Measurements from ENCODE around the gene NADK. TPM values are rescaled to one million over a fixed set of nuclear protein-coding genes. Genes with fewer than 3 reads are reported as not detected.
A peak's percentile ranks its signal among the peaks of the same experiment; 100 is the strongest.

Gene NADK
- total and polyA plus RNA-seq, 2 donors = 28.0 to 57.9 TPM

GRCh38 chr1:1764876-1765470 is 13.3 kb downstream of the NADK start:
- Histone ChIP-seq H3K4me3 (ENCODE audit: low read depth, low read length) (no peak overlapping the region), H3K36me3 (ENCODE audit: insufficient read depth) (no peaks in the 10 kb centered on the region), H3K4me1 (ENCODE audit: insufficient read depth) (no peaks in the 10 kb centered on the region), H3K27ac (ENCODE audit: low read depth) (no peak overlapping the region)
- 88% methylated on average over 23 of the region's 23 CpGs for WGBS
- DNase-seq (ENCODE audit: extremely low spot score) = no peak

GRCh38 chr1:1763657-1764621 is 14.3 kb downstream of the NADK start:
- DNase-seq (ENCODE audit: extremely low spot score) = no peak
- Histone ChIP-seq H3K27ac (ENCODE audit: low read depth) (no peak overlapping the region), H3K4me3 (ENCODE audit: low read depth, low read length) (no peak overlapping the region), H3K4me1 (ENCODE audit: insufficient read depth) (no peaks in the 10 kb centered on the region), H3K36me3 (ENCODE audit: insufficient read depth) (no peaks in the 10 kb centered on the region)
- WGBS = 88% methylated on average over 32 of the region's 32 CpGs

GRCh38 chr1:1761504-1762376 is 16.5 kb downstream of the NADK start:
- Histone ChIP-seq H3K36me3 (ENCODE audit: insufficient read depth) (no peaks in the 10 kb centered on the region), H3K4me3 (ENCODE audit: low read depth, low read length) (no peak overlapping the region), H3K27ac (ENCODE audit: low read depth) (no peak overlapping the region), H3K4me1 (ENCODE audit: insufficient read depth) (no peaks in the 10 kb centered on the region)
- no peak for DNase-seq (ENCODE audit: extremely low spot score)
- WGBS = 96% methylated on average over 23 of the region's 23 CpGs

GRCh38 chr1:1760715-1761114 is 17.6 kb downstream of the NADK start:
- H3K4me1 ChIP-seq (ENCODE audit: insufficient read depth) = no peaks in the 10 kb centered on the region
- H3K4me3 ChIP-seq (ENCODE audit: low read depth, low read length) = no peak overlapping the region
- WGBS = 96% methylated on average over 10 of the region's 10 CpGs
- H3K27ac ChIP-seq (ENCODE audit: low read depth) = no peak overlapping the region
- DNase-seq (ENCODE audit: extremely low spot score) = no peak
- no peaks in the 10 kb centered on the region for H3K36me3 ChIP-seq (ENCODE audit: insufficient read depth)

- DNase-seq (ENCODE audit: extremely low spot score) = no peak
- no peak overlapping the region for H3K4me3 ChIP-seq (ENCODE audit: low read depth, low read length)
- H3K27ac ChIP-seq (ENCODE audit: low read depth) = no peak overlapping the region
- 95% methylated on average over 20 of the region's 20 CpGs for WGBS
- no peaks in the 10 kb centered on the region for H3K4me1 ChIP-seq (ENCODE audit: insufficient read depth)
- H3K36me3 ChIP-seq (ENCODE audit: insufficient read depth) = no peaks in the 10 kb centered on the region
Observed at GRCh38 chr1:1760345-1760650, 18.0 kb downstream of the NADK start.

GRCh38 chr1:1759456-1760344 is 18.6 kb downstream of the NADK start:
- H3K4me3 ChIP-seq (ENCODE audit: low read depth, low read length) = no peak overlapping the region

GRCh38 chr1:1758692-1759455 is 19.4 kb downstream of the NADK start:
- H3K4me1 ChIP-seq (ENCODE audit: insufficient read depth) = no peaks in the 10 kb centered on the region
- peak overlapping the region; percentile 60 for H3K27ac ChIP-seq (ENCODE audit: low read depth)
- DNase-seq (ENCODE audit: extremely low spot score) = no peak
- 73% methylated on average over 34 of the region's 34 CpGs for WGBS
- peaks cover 3% of the 10 kb centered on the region for H3K36me3 ChIP-seq (ENCODE audit: insufficient read depth)
- no peak overlapping the region for H3K4me3 ChIP-seq (ENCODE audit: low read depth, low read length)

More at GRCh38 chr1:1759456-1760344, 18.6 kb downstream of the NADK start:
- WGBS = 92% methylated on average over 37 of the region's 37 CpGs
- no peaks in the 10 kb centered on the region for H3K36me3 ChIP-seq (ENCODE audit: insufficient read depth)
- no peak overlapping the region for H3K27ac ChIP-seq (ENCODE audit: low read depth)
- no peak for DNase-seq (ENCODE audit: extremely low spot score)
- no peaks in the 10 kb centered on the region for H3K4me1 ChIP-seq (ENCODE audit: insufficient read depth)

GRCh38 chr1:1758059-1758621 is 20.1 kb downstream of the NADK start:
- Histone ChIP-seq H3K4me3 (ENCODE audit: low read depth, low read length) (no peak overlapping the region), H3K36me3 (ENCODE audit: insufficient read depth) (peaks cover 6% of the 10 kb centered on the region), H3K4me1 (ENCODE audit: insufficient read depth) (no peaks in the 10 kb centered on the region), H3K27ac (ENCODE audit: low read depth) (peak overlapping the region; percentile 81)
- DNase-seq (ENCODE audit: extremely low spot score) = no peak
- WGBS = 93% methylated on average over 27 of the region's 27 CpGs

- no peaks in the 10 kb centered on the region for H3K4me1 ChIP-seq (ENCODE audit: insufficient read depth)
- no peak overlapping the region for H3K4me3 ChIP-seq (ENCODE audit: low read depth, low read length)
- WGBS = 93% methylated on average over 25 of the region's 25 CpGs
- peaks cover 6% of the 10 kb centered on the region for H3K36me3 ChIP-seq (ENCODE audit: insufficient read depth)
- H3K27ac ChIP-seq (ENCODE audit: low read depth) = no peak overlapping the region
- no peak for DNase-seq (ENCODE audit: extremely low spot score)
Observed at GRCh38 chr1:1757422-1758058, 20.7 kb downstream of the NADK start.

- Histone ChIP-seq H3K27ac (ENCODE audit: low read depth) (no peak overlapping the region), H3K4me1 (ENCODE audit: insufficient read depth) (no peaks in the 10 kb centered on the region), H3K4me3 (ENCODE audit: low read depth, low read length) (no peak overlapping the region), H3K36me3 (ENCODE audit: insufficient read depth) (peaks cover 6% of the 10 kb centered on the region)
- DNase-seq (ENCODE audit: extremely low spot score) = no peak
- 91% methylated on average over 33 of the region's 33 CpGs for WGBS
Observed at GRCh38 chr1:1756661-1757421, 21.4 kb downstream of the NADK start.

GRCh38 chr1:1755852-1756251 is 22.4 kb downstream of the NADK start:
- peaks cover 6% of the 10 kb centered on the region for H3K36me3 ChIP-seq (ENCODE audit: insufficient read depth)
- WGBS = 88% methylated on average over 15 of the region's 15 CpGs
- no peak for DNase-seq (ENCODE audit: extremely low spot score)

More at GRCh38 chr1:1755852-1756251, 22.4 kb downstream of the NADK start:
- Histone ChIP-seq H3K4me3 (ENCODE audit: low read depth, low read length) (no peak overlapping the region), H3K4me1 (ENCODE audit: insufficient read depth) (no peaks in the 10 kb centered on the region), H3K27ac (ENCODE audit: low read depth) (no peak overlapping the region)
